Kidney (tissue), 14 donors: Measurements from ENCODE around the gene CCT6A. TPM values are rescaled to one million over a fixed set of nuclear protein-coding genes. Genes with fewer than 3 reads are reported as not detected.
"Not testable (repeated sequence)": the region's sequence is repeated elsewhere in the genome, so short reads cannot be mapped to it uniquely, and the experiment has no call there.

Experiments
- DNase-seq, 5 donors: peaks; one replicate each; pipeline ENCODE4 v3.0.0-alpha.2; 2013 to 2020
- FAIRE-seq: peaks from 2 replicates; lab custom pipeline; 2012; peaks lifted over from hg19 to GRCh38; lab: Jason Lieb, UNC
- H3K27ac ChIP-seq, 2 donors: one replicate each; pipeline ENCODE4 v1.7.0; 2013; ENCODE audit warnings: low read depth in 2 of 2, low read length in 2 of 2, inconsistent platforms in 1 of 2
- H3K27me3 ChIP-seq: one replicate; pipeline ENCODE4 v1.7.1; 2013; ENCODE audit warnings: low read length, inconsistent platforms; ENCODE audit not compliant: control insufficient read depth, insufficient read depth
- H3K36me3 ChIP-seq, 3 donors: one replicate each; pipeline versions ENCODE4 v1.7.0 to v1.7.1; 2013; ENCODE audit warnings: low read length in 3 of 3, control low read depth in 1 of 3, inconsistent platforms in 1 of 3; ENCODE audit not compliant: insufficient read depth in 3 of 3, control insufficient read depth in 2 of 3
- H3K4me1 ChIP-seq, 3 donors: one replicate each; pipeline versions ENCODE4 v1.7.0 to v1.7.1; 2013; ENCODE audit warnings: low read length in 3 of 3, inconsistent platforms in 1 of 3, low read depth in 1 of 3; ENCODE audit not compliant: control insufficient read depth in 2 of 3, insufficient read depth in 2 of 3
- H3K4me3 ChIP-seq, 3 donors: one replicate each; pipeline versions ENCODE4 v1.7.0 to v1.8.1; 2013; ENCODE audit warnings: low read length in 3 of 3, control low read depth in 1 of 3, inconsistent platforms in 1 of 3
- H3K9ac ChIP-seq, 3 donors: one replicate each; pipeline versions ENCODE4 v1.7.0 to v1.7.1; 2013; ENCODE audit warnings: low read length in 3 of 3, control low read depth in 1 of 3, inconsistent platforms in 1 of 3
- H3K9me3 ChIP-seq, 3 donors: one replicate each; pipeline versions ENCODE4 v1.7.0 to v1.7.1; 2013; ENCODE audit warnings: low read length in 3 of 3, control low read depth in 1 of 3, inconsistent platforms in 1 of 3; ENCODE audit not compliant: control insufficient read depth in 2 of 3, insufficient read depth in 1 of 3
- CTCF ChIP-seq: IDR thresholded peaks from 3 replicates; pipeline ENCODE4 v1.5.1; 2012; ENCODE audit warnings: mild to moderate bottlenecking, moderate library complexity, borderline replicate concordance; ENCODE audit not compliant: insufficient read depth; ENCODE audit errors: extremely low read depth
- intact Hi-C: fragments of 100-400 bp; cut with DNase I; formaldehyde crosslinking; loops from one replicate; pipeline ENCODE4 v1.11.1; 2022
- polyA plus RNA-seq: library from polyadenylated mRNA; stranded (reverse); fragments of 350-450 nt; fragmentation: Illumina TruSeq; extraction: RNeasy Lipid Tissue Mini Kit (QIAGEN cat#74804); gene quantifications from one replicate; pipeline ENCODE4 v1.2.3, GENCODE V29; 2014; ENCODE audit warnings: low read depth, low replicate concordance; ENCODE audit not compliant: insufficient read depth
- total RNA-seq: library from RNA; stranded (reverse); fragmentation: NEBNext Ultra II Directional; extraction: Animal tissue kit (Norgen Biotek cat#: 25700); gene quantifications from one replicate; pipeline ENCODE4 v1.2.1, GENCODE V29; 2021
- donor health status: control.
- donor health status: control.
- donor health status: control.
- donor health status: control.
- donor health status: control.
- donor health status: DM: yes; HTN: yes; CAD: no.
- donor health status: Normal renal cell carcinoma (clear cell type).

Gene CCT6A
- total and polyA plus RNA-seq, 2 donors from 2014 or later, result 92.8 to 124 TPM

DNA sequence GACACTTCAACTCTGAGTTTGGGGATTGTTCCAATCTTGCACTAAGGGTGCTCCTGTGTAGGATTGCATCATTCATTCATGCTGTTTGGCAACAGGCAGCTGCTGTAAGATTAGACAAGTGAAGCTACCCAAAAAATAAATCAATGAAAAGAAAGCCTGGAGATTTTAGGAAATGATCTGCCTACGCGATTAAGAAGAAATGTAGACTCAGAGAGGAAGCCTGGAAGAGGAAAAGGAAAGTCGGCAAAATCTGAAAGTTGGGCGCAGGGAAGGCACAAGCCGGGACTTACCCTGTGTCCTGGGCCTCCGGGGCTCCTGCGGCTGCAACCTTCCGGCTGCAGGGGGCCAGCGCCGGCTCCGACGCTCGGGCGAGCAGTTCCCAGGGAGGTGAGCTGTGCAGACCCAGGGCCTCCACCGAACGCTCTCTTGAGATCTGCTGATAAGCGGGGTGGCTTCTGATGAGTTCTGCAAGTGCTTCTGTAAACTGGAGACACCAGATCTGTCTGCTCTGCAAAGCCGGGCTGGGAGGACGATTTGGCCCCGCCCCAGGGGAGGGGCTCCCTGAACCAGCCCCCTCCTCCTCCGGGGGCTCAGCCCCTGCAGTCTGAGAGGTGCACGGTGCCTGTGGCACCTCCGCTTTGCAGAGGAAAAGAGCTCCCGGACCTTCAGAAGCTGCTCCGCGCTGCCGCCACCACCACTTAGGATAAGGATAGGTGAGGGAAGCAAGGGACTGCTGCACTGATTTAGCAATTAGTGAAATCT lies 17.7 kb upstream of the CCT6A start:
- peak overlapping the region; percentile 47 to 90 (median 83) for H3K4me3 ChIP-seq
- TF ChIP-seq CTCF, result no peak
- no peaks in the 10 kb centered on the region for H3K36me3 ChIP-seq
- H3K9me3 ChIP-seq, result no peaks in the 10 kb centered on the region
- H3K27me3 ChIP-seq, result no peaks in the 10 kb centered on the region
- FAIRE-seq (no peak), DNase-seq (peak; percentile 80 to 91 (median 88))
- peak overlapping the region; percentile 4 to 71 (median 43) for H3K9ac ChIP-seq
- intact Hi-C loops, result no loop called here
- no peak overlapping the region for H3K27ac ChIP-seq
- no peaks in the 10 kb centered on the region for H3K4me1 ChIP-seq

GRCh38 chr7:56040730-56041129 lies 10.8 kb upstream of the CCT6A start:
- FAIRE-seq (no peak), DNase-seq (no peak)
- H3K27me3 ChIP-seq, result no peaks in the 10 kb centered on the region
- no peaks in the 10 kb centered on the region for H3K4me1 ChIP-seq
- no peak overlapping the region for H3K4me3 ChIP-seq
- H3K36me3 ChIP-seq, result no peaks in the 10 kb centered on the region
- H3K27ac ChIP-seq, result no peak overlapping the region
- no peak for TF ChIP-seq CTCF
- H3K9me3 ChIP-seq, result no peaks in the 10 kb centered on the region
- intact Hi-C loops, result no loop called here
- no peak overlapping the region for H3K9ac ChIP-seq

DNA sequence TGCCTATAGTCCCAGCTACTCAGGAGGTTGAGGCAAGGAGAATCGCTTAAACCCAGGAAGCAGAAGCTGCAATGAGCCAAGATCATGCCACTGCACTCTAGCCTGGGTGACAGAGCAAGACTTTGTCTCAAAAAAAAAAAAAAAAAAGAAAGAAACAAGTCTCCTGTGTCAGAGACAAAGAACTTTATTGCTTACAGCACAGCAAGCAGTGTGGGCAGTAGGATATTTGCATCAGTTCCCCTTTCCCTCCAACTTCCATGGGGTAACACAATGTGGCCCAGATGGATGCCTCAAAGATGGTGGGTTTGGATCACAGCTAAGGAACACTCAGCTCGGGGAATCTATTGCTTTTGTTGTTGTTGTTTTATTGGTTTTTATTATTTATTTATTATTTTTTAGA lies 5.8 kb upstream of the CCT6A start:
- intact Hi-C loops, H3K27me3 ChIP-seq, DNase-seq, H3K4me3 ChIP-seq, H3K9ac ChIP-seq, H3K9me3 ChIP-seq, H3K36me3 ChIP-seq, FAIRE-seq, H3K27ac ChIP-seq: not testable (repeated sequence)
- H3K4me1 ChIP-seq, result peaks cover 0 to 15% (median 9%) of the 10 kb centered on the region in 3 donors

- peaks cover 0 to 15% (median 9%) of the 10 kb centered on the region in 3 donors for H3K4me1 ChIP-seq
- H3K9ac ChIP-seq, result no peak overlapping the region
- H3K27me3 ChIP-seq, result no peaks in the 10 kb centered on the region
- H3K27ac ChIP-seq, result peak overlapping the region; percentile 53 to 74
- no peaks in the 10 kb centered on the region for H3K9me3 ChIP-seq
- no peak overlapping the region for H3K4me3 ChIP-seq
- intact Hi-C loops, result no loop called here
- TF ChIP-seq CTCF, result no peak
- no peaks in the 10 kb centered on the region for H3K36me3 ChIP-seq
- DNase-seq (peak in 3 of 5 donors; percentile 13 to 71 (median 58)), FAIRE-seq (no peak)
Measured at GRCh38 chr7:56046721-56047445, 4.7 kb upstream of the CCT6A start.

- H3K9ac ChIP-seq, H3K4me3 ChIP-seq, FAIRE-seq, H3K9me3 ChIP-seq, H3K27me3 ChIP-seq, H3K36me3 ChIP-seq, intact Hi-C loops: not testable (repeated sequence)
- peak overlapping the region; percentile 53 to 68 for H3K27ac ChIP-seq
- peak in 1 of 5 donors; percentile 14 for DNase-seq
- H3K4me1 ChIP-seq, result peaks cover 0 to 15% (median 9%) of the 10 kb centered on the region in 3 donors
Measured at GRCh38 chr7:56047446-56048116, 4.0 kb upstream of the CCT6A start.
